OCI-LY7 (cell line): Measurements from ENCODE around the gene BMI1. TPM values are rescaled to one million over a fixed set of nuclear protein-coding genes. Genes with fewer than 3 reads are reported as not detected.

Experiments
- BruUV-seq: library from RNA; stranded (reverse); fragments of 400-500 nt; replicated peaks from 2 replicates; lab custom pipeline; 2021; lab: Mats Ljungman, UMichigan
- CTCF ChIA-PET: fragments of 300-600 bp; sonication (Branson Sonifier 250); formaldehyde crosslinking; loops from one replicate; lab custom pipeline; 2022; ENCODE audit warnings: antibody characterized with exemption; ENCODE audit not compliant: unreplicated experiment; lab: Charles Lee
- POLR2A ChIA-PET: fragments of 300-600 bp; sonication (Branson Sonifier 250); formaldehyde crosslinking; loops from one replicate; lab custom pipeline; 2022; ENCODE audit warnings: antibody characterized with exemption; lab: Charles Lee
- DNase-seq: peaks from one replicate; pipeline ENCODE4 v3.0.0-alpha.2; 2015; ENCODE audit warnings: low spot score
- H2AFZ ChIP-seq: fragments of 200-600 bp; sonication (generic), shearing (Covaris generic); 2 replicates; pipeline ENCODE4 v1.6.1; 2014; ENCODE audit warnings: mild to moderate bottlenecking, antibody characterized with exemption, low read length, moderate library complexity
- H3K27ac ChIP-seq: fragments of 200-600 bp; sonication (generic); 2 replicates; pipeline ENCODE4 v1.5.1; 2014; ENCODE audit warnings: mixed run types, low read depth, mild to moderate bottlenecking, moderate library complexity, low read length, inconsistent platforms; ENCODE audit not compliant: poor library complexity, severe bottlenecking
- H3K36me3 ChIP-seq: fragments of 200-600 bp; sonication (generic); 2 replicates; pipeline ENCODE4 v1.6.1; 2014; ENCODE audit warnings: mild to moderate bottlenecking, antibody characterized with exemption, low read length, moderate library complexity, mixed read lengths; ENCODE audit not compliant: insufficient read depth
- H3K4me1 ChIP-seq: fragments of 200-600 bp; sonication (generic); 2 replicates; pipeline ENCODE4 v1.5.1; 2014; ENCODE audit warnings: mild to moderate bottlenecking, low read length; ENCODE audit not compliant: insufficient read depth, poor library complexity, severe bottlenecking
- H3K4me2 ChIP-seq: fragments of 200-600 bp; sonication (generic); 2 replicates; pipeline ENCODE4 v1.6.1; 2014; ENCODE audit warnings: mild to moderate bottlenecking, low read length
- H3K4me3 ChIP-seq: fragments of 200-600 bp; sonication (generic); 2 replicates; pipeline ENCODE4 v1.5.1; 2014; ENCODE audit warnings: mild to moderate bottlenecking, low read depth, low read length; ENCODE audit not compliant: poor library complexity, severe bottlenecking
- H3K79me2 ChIP-seq: fragments of 200-600 bp; sonication (generic); 2 replicates; pipeline ENCODE4 v1.6.1; 2016; ENCODE audit warnings: low read depth, mild to moderate bottlenecking, low read length, moderate library complexity, mixed read lengths; ENCODE audit not compliant: insufficient read depth
- H3K9me2 ChIP-seq: fragments of 200-600 bp; sonication (generic); 2 replicates; pipeline ENCODE4 v1.6.1; 2016; ENCODE audit warnings: mild to moderate bottlenecking, low read length, mixed read lengths; ENCODE audit not compliant: insufficient read depth
- H3K9me3 ChIP-seq: fragments of 200-600 bp; sonication (generic); 2 replicates; pipeline ENCODE4 v1.6.1; 2014; ENCODE audit warnings: mild to moderate bottlenecking, mixed run types, low read length, mixed read lengths
- H4K20me1 ChIP-seq: fragments of 200-600 bp; sonication (generic); 2 replicates; pipeline ENCODE4 v1.6.1; 2014; ENCODE audit warnings: mild to moderate bottlenecking, antibody characterized with exemption, low read length, moderate library complexity, mixed read lengths; ENCODE audit not compliant: insufficient read depth
- CTCF ChIP-seq: fragments of 200-600 bp; sonication (generic); conservative IDR thresholded peaks from 2 replicates; pipeline ENCODE4 v1.5.1; 2014; ENCODE audit warnings: mild to moderate bottlenecking, antibody characterized with exemption, low read length, moderate library complexity, mixed read lengths
- EZH2phosphoT487 ChIP-seq: fragments of 200-600 bp; sonication (generic); IDR thresholded peaks from 2 replicates; pipeline ENCODE4 v1.6.1; 2018; ENCODE audit warnings: low read depth, borderline replicate concordance, mild to moderate bottlenecking, mixed run types, antibody characterized with exemption, low read length, moderate library complexity, mixed read lengths
- intact Hi-C: fragments of 100-400 bp; cut with micrococcal nuclease; formaldehyde crosslinking; loops from one replicate; pipeline ENCODE4 v1.10.0; 2022; ENCODE audit not compliant: unreplicated experiment
- total RNA-seq, 2 experiments: library from RNA; depleted of rRNA in 1 of 2; stranded (reverse); fragments of >200 nt in 1 of 2; shearing (Covaris generic) in 1 of 2; gene quantifications; 2 replicates each; pipeline ENCODE4 v1.2.3, GENCODE V29; 2014 to 2022

The BMI1 gene
- total RNA-seq, 2 experiments from 2014 or later, result 7.4 to 17.8 TPM

GRCh38 chr10:22322641-22323160 is 1.8 kb downstream of the BMI1 start:
- ChIA-PET CTCF (interaction anchor here (1.1 kb wide), 1 partner anchor 17 kb away, joined by 4 read pairs; no protein-coding TSS in a partner anchor), POLR2A (interaction anchor here (0.6 to 1.0 kb wide), 4 partner anchors 17 to 1390 kb away, joined by 3 to 4 read pairs (median 3); no protein-coding TSS in a partner anchor)
- Histone ChIP-seq H3K79me2 (0 out of 2 replicates have a peak, but pooled peaks cover 5% of the 10 kb centered on the region), H3K9me3 (no peaks in the 10 kb centered on the region), H3K27ac (no peak overlapping the region), H3K36me3 (no peaks in the 10 kb centered on the region), H3K4me1 (peaks cover 22% of the 10 kb centered on the region), H3K4me2 (peak overlapping the region; percentile 85), H4K20me1 (peaks cover 51% of the 10 kb centered on the region), H3K4me3 (no peak overlapping the region), H2AFZ (no peak overlapping the region), H3K9me2 (no peaks in the 10 kb centered on the region)
- no peak for DNase-seq
- intact Hi-C loops, result loop anchor here (5.0 kb wide), 1 partner anchor 790 kb away; the partner anchor contains the start of gene MLLT10
- no TSS peak for BruUV-seq
- TF ChIP-seq EZH2phosphoT487 (no peak; the same call in 1 of the 2 replicates), CTCF (no peak)

- CTCF ChIA-PET, result interaction anchor here (1.1 kb wide), 1 partner anchor 16 kb away, joined by 4 read pairs; no protein-coding TSS in a partner anchor
- POLR2A ChIA-PET, result interaction anchor here (0.6 to 1.3 kb wide), 2 partner anchors 20 to 1389 kb away, joined by 3 read pairs; no protein-coding TSS in a partner anchor
- H3K36me3 ChIP-seq, result no peaks in the 10 kb centered on the region
- TF ChIP-seq EZH2phosphoT487, result no peak
- no peak for TF ChIP-seq CTCF
- no peaks in the 10 kb centered on the region for H3K79me2 ChIP-seq
- H2AFZ ChIP-seq, result no peak overlapping the region
- peaks cover 14% of the 10 kb centered on the region for H3K4me1 ChIP-seq
- H3K4me2 ChIP-seq, result no peak overlapping the region
- intact Hi-C loops, result loop anchor here (5.0 kb wide), 1 partner anchor 791 kb away; the partner anchor contains the start of gene MLLT10
- no peak overlapping the region for H3K4me3 ChIP-seq
- H3K27ac ChIP-seq, result no peak overlapping the region
- peaks cover 43% of the 10 kb centered on the region for H4K20me1 ChIP-seq
- no peak for DNase-seq
- no TSS peak for BruUV-seq
- no peaks in the 10 kb centered on the region for H3K9me3 ChIP-seq
- H3K9me2 ChIP-seq, result no peaks in the 10 kb centered on the region
Measured at GRCh38 chr10:22323538-22324305, 2.8 kb downstream of the BMI1 start.
